Stimulated activated naive CD4-positive, alpha-beta T cell treated with Interleukin-2 at 50 U/mL for 16 hours (primary cell): ENCODE results near the gene ALOXE3.

Source experiments
- DNase-seq: peaks from one replicate; lab custom pipeline; 2025; lab: John Stamatoyannopoulos, UW

ALOXE3 gene

GRCh38 chr17:8153957-8154607 is 35.8 kb upstream of the ALOXE3 start:
- peak; percentile 81 for DNase-seq

GRCh38 chr17:8153525-8153956 is 35.2 kb upstream of the ALOXE3 start:
- DNase-seq: peak; percentile 52

- DNase-seq: no peak
These were observed 34.7 kb upstream of the ALOXE3 start for GRCh38 chr17:8153031-8153451.

GRCh38 chr17:8152112-8152775 is 33.9 kb upstream of the ALOXE3 start, which contains the start of gene PER1:
PER1 (minus strand) TSS chr17:8152404; CDS start chr17:8150706, 1,698 bp downstream.
- DNase-seq: peak; percentile 88

GRCh38 chr17:8151641-8152111 is 33.4 kb upstream of the ALOXE3 start:
- peak; percentile 34 for DNase-seq

- DNase-seq: peak; percentile 82
These were observed 32.9 kb upstream of the ALOXE3 start for GRCh38 chr17:8151120-8151640.

GRCh38 chr17:8150194-8151119 is 32.1 kb upstream of the ALOXE3 start:
- no peak for DNase-seq

- DNase-seq: no peak
These were observed 31.3 kb upstream of the ALOXE3 start for GRCh38 chr17:8149419-8150193.

GRCh38 chr17:8148560-8148959 is 30.2 kb upstream of the ALOXE3 start:
- no peak for DNase-seq

GRCh38 chr17:8147805-8148404 is 29.6 kb upstream of the ALOXE3 start:
- no peak for DNase-seq

- DNase-seq: no peak
These were observed 29.0 kb upstream of the ALOXE3 start for GRCh38 chr17:8147141-8147804.

GRCh38 chr17:8146381-8147140 is 28.2 kb upstream of the ALOXE3 start:
- DNase-seq: no peak

- no peak for DNase-seq
These were observed 27.5 kb upstream of the ALOXE3 start for GRCh38 chr17:8145811-8146210.

- DNase-seq: no peak
These were observed 26.3 kb upstream of the ALOXE3 start for GRCh38 chr17:8144401-8145231.

GRCh38 chr17:8143581-8144400 is 25.5 kb upstream of the ALOXE3 start:
- DNase-seq: no peak

GRCh38 chr17:8142887-8143580 is 24.7 kb upstream of the ALOXE3 start:
- DNase-seq: no peak
